CD14-positive monocyte (primary cell): ENCODE data around the gene NKG7. TPM values are rescaled to one million over a fixed set of nuclear protein-coding genes. Genes with fewer than 3 reads are reported as not detected.

ENCODE experiments used
- DNase-seq, 3 donors: peaks; one replicate each; pipeline ENCODE4 v3.0.0-alpha.2; 2011 to 2022
- H2AFZ ChIP-seq: 2 replicates; pipeline ENCODE4 v1.6.0; 2012; ENCODE audit warnings: mild to moderate bottlenecking, low read depth, low read length, inconsistent platforms; ENCODE audit not compliant: insufficient read depth, poor library complexity, severe bottlenecking
- H3K27ac ChIP-seq, 2 donors: 1 replicate in 1 of 2; 2 replicates in 1 of 2; pipeline ENCODE4 v1.5.1; 2012 to 2013; ENCODE audit warnings: low read length in 2 of 2, control low read depth in 1 of 2, inconsistent platforms in 1 of 2, low read depth in 1 of 2, mild to moderate bottlenecking in 1 of 2
- H3K27me3 ChIP-seq, 2 donors: one replicate each; pipeline versions ENCODE4 v1.6.0 to v1.6.1; 2011 to 2013; ENCODE audit warnings: low read length in 2 of 2; ENCODE audit not compliant: control insufficient read depth in 2 of 2, insufficient read depth in 2 of 2
- H3K36me3 ChIP-seq, 2 donors: replicated peaks in 1 of 2; 1 replicate in 1 of 2; 2 replicates in 1 of 2; pipeline versions ENCODE4 v1.5.1 to v1.6.1; 2012 to 2013; ENCODE audit warnings: low read length in 2 of 2, control low read depth in 1 of 2, inconsistent platforms in 1 of 2, mild to moderate bottlenecking in 1 of 2; ENCODE audit not compliant: insufficient read depth in 2 of 2, control insufficient read depth in 1 of 2
- H3K4me1 ChIP-seq, 2 donors: 1 replicate in 1 of 2; 2 replicates in 1 of 2; pipeline versions ENCODE4 v1.5.1 to v1.6.1; 2012 to 2013; ENCODE audit warnings: low read length in 2 of 2, control low read depth in 1 of 2, inconsistent platforms in 1 of 2, mild to moderate bottlenecking in 1 of 2, moderate library complexity in 1 of 2; ENCODE audit not compliant: insufficient read depth in 2 of 2, control insufficient read depth in 1 of 2
- H3K4me2 ChIP-seq: replicated peaks from 2 replicates; pipeline ENCODE3; 2012; ENCODE audit warnings: low read length, moderate library complexity, mild to moderate bottlenecking; ENCODE audit not compliant: poor library complexity, severe bottlenecking; ENCODE audit errors: extremely low read depth
- H3K4me3 ChIP-seq, 3 experiments: fragments of 200-600 bp in 1 of 3; sonication (generic) in 1 of 3; replicated peaks in 1 of 3; 1 replicate in 2 of 3; 2 replicates in 1 of 3; pipeline ENCODE4 v1.5.1; 2011 to 2013; ENCODE audit warnings: low read length in 3 of 3, mild to moderate bottlenecking in 3 of 3, control low read depth in 2 of 3, low read depth in 2 of 3, inconsistent platforms in 1 of 3, moderate library complexity in 1 of 3
- H3K79me2 ChIP-seq: 2 replicates; pipeline ENCODE4 v1.6.0; 2012; ENCODE audit warnings: mild to moderate bottlenecking, control low read depth, inconsistent platforms, low read length, moderate library complexity; ENCODE audit not compliant: insufficient read depth
- H3K9ac ChIP-seq: 2 replicates; pipeline ENCODE4 v1.6.0; 2017; ENCODE audit warnings: low read length, mild to moderate bottlenecking; ENCODE audit not compliant: insufficient read depth, poor library complexity, severe bottlenecking
- H3K9me3 ChIP-seq, 2 donors: replicated peaks in 1 of 2; 1 replicate in 1 of 2; 2 replicates in 1 of 2; pipeline versions ENCODE4 v1.5.1 to v1.6.1; 2012 to 2013; ENCODE audit warnings: low read length in 2 of 2, control low read depth in 1 of 2; ENCODE audit not compliant: control insufficient read depth in 1 of 2, insufficient read depth in 1 of 2
- H4K20me1 ChIP-seq: 2 replicates; pipeline ENCODE4 v1.6.0; 2012; ENCODE audit warnings: mild to moderate bottlenecking, low read length, control low read depth, moderate library complexity; ENCODE audit not compliant: insufficient read depth
- H3K27ac Mint-ChIP-seq, 7 donors: one replicate each; pipeline ENCODE4 v1.8.0; 2020; ENCODE audit warnings: mild to moderate bottlenecking in 7 of 7, mixed read lengths in 7 of 7, moderate library complexity in 6 of 7, inconsistent platforms in 2 of 7
- H3K27me3 Mint-ChIP-seq, 3 donors: one replicate each; pipeline ENCODE4 v1.8.0; 2021 to 2022; ENCODE audit warnings: low read depth in 3 of 3, mild to moderate bottlenecking in 3 of 3, mixed read lengths in 3 of 3, moderate library complexity in 3 of 3, inconsistent platforms in 1 of 3
- H3K36me3 Mint-ChIP-seq, 2 donors: one replicate each; pipeline ENCODE4 v1.8.0; 2020; ENCODE audit warnings: mixed read lengths in 2 of 2, inconsistent platforms in 1 of 2, mild to moderate bottlenecking in 1 of 2
- H3K4me1 Mint-ChIP-seq: one replicate; pipeline ENCODE4 v1.8.0; 2020; ENCODE audit warnings: mild to moderate bottlenecking, mixed read lengths
- H3K4me3 Mint-ChIP-seq, 2 donors: one replicate each; pipeline ENCODE4 v1.8.0; 2020; ENCODE audit warnings: mild to moderate bottlenecking in 2 of 2, mixed read lengths in 2 of 2, moderate library complexity in 1 of 2
- H3K9me3 Mint-ChIP-seq, 7 donors: one replicate each; pipeline ENCODE4 v1.8.0; 2020 to 2022; ENCODE audit warnings: mixed read lengths in 7 of 7, mild to moderate bottlenecking in 6 of 7, moderate library complexity in 6 of 7, inconsistent platforms in 2 of 7
- CTCF ChIP-seq: fragments of 200-600 bp; IDR thresholded peaks from one replicate; pipeline ENCODE4 v1.8.0; 2022; ENCODE audit warnings: antibody characterized with exemption, mild to moderate bottlenecking
- WGBS: methylation state at CpG from one replicate; pipeline ENCODE4 v1.1.5; 2013; ENCODE audit warnings: missing lambda C conversion rate; ENCODE audit not compliant: insufficient coverage; 5-methylcytosine and 5-hydroxymethylcytosine counted together
- intact Hi-C, 2 donors: fragments of 100-400 bp; cut with micrococcal nuclease; formaldehyde crosslinking; loops; one replicate each; pipeline versions ENCODE4 v1.15.0 to v1.15.1; 2023
- polyA plus RNA-seq, 3 donors: library from polyadenylated mRNA; depleted of rRNA in 1 of 3; unstranded in 2 of 3; stranded (reverse) in 1 of 3; fragments of 300-500 nt in 2 of 3; fragments of >200 nt in 1 of 3; fragmentation: Illumina TruSeq in 2 of 3; gene quantifications; 1 replicate in 2 of 3; 2 replicates in 1 of 3; pipeline ENCODE4 v1.2.3, GENCODE V29; 2012 to 2021

Gene NKG7
- polyA plus RNA-seq, 3 donors, result 11.1 to 19.9 (median 16.4) TPM

GRCh38 chr19:51380379-51380778 is 7.9 kb upstream of the NKG7 start:
- Histone ChIP-seq H3K4me3 (no peak overlapping the region), H3K9me3 (peaks cover 7 to 10% of the 10 kb centered on the region in 2 donors), H3K27me3 (no peaks in the 10 kb centered on the region), H3K9ac (no peak overlapping the region), H3K4me1 (peaks cover 6 to 7% of the 10 kb centered on the region in 2 donors), H4K20me1 (no peaks in the 10 kb centered on the region), H2AFZ (no peak overlapping the region), H3K27ac (no peak overlapping the region), H3K79me2 (no peaks in the 10 kb centered on the region), H3K4me2 (no peak overlapping the region), H3K36me3 (no peaks in the 10 kb centered on the region)
- intact Hi-C loops, result no loop called here
- DNase-seq, result no peak
- Mint-ChIP-seq H3K4me1 (peaks cover 20% of the 10 kb centered on the region), H3K4me3 (no peak overlapping the region), H3K27me3 (peaks cover 0 to 2% (median 0%) of the 10 kb centered on the region in 3 donors), H3K36me3 (peaks cover 0 to under 1% of the 10 kb centered on the region in 2 donors), H3K9me3 (peaks cover 3 to 11% (median 8%) of the 10 kb centered on the region in 7 donors), H3K27ac (peak overlapping the region in 2 of 7 donors; percentile 9 to 48)
- 98% methylated on average over 9 of the region's 9 CpGs for WGBS
- TF ChIP-seq CTCF, result no peak

GRCh38 chr19:51377422-51377821 is 5.0 kb upstream of the NKG7 start:
- H3K4me3 ChIP-seq, result no peak overlapping the region
- intact Hi-C loops, result no loop called here
- H3K36me3 ChIP-seq, result no peaks in the 10 kb centered on the region
- no peaks in the 10 kb centered on the region for H3K27me3 ChIP-seq
- H3K27ac ChIP-seq, result no peak overlapping the region
- Mint-ChIP-seq H3K36me3 (peaks cover 0 to 1% of the 10 kb centered on the region in 2 donors), H3K27ac (no peak overlapping the region), H3K27me3 (peaks cover 0 to 2% (median 0%) of the 10 kb centered on the region in 3 donors), H3K4me1 (peaks cover 45% of the 10 kb centered on the region), H3K9me3 (peaks cover 2 to 11% (median 8%) of the 10 kb centered on the region in 7 donors), H3K4me3 (no peak overlapping the region)
- H3K9ac ChIP-seq, result no peak overlapping the region
- DNase-seq, result no peak
- WGBS, result 80% methylated on average over 1 of the region's 2 CpGs
- no peak overlapping the region for H2AFZ ChIP-seq
- peaks cover 20 to 27% of the 10 kb centered on the region in 2 donors for H3K4me1 ChIP-seq
- H3K4me2 ChIP-seq, result no peak overlapping the region
- no peaks in the 10 kb centered on the region for H4K20me1 ChIP-seq
- H3K79me2 ChIP-seq, result peaks cover 1% of the 10 kb centered on the region
- no peak for TF ChIP-seq CTCF
- H3K9me3 ChIP-seq, result peaks cover 7 to 10% of the 10 kb centered on the region in 2 donors
